ENCODE measurements around the gene KNSTRN. TPM values are rescaled to one million over a fixed set of nuclear protein-coding genes. Genes with fewer than 3 reads are reported as not detected.

KNSTRN gene
- total RNA-seq, 1 donor from 2014 or later = 25.6 TPM

- no peak for DNase-seq
These were observed 16.8 kb downstream of the KNSTRN start for GRCh38 chr15:40399370-40399769.

DNA sequence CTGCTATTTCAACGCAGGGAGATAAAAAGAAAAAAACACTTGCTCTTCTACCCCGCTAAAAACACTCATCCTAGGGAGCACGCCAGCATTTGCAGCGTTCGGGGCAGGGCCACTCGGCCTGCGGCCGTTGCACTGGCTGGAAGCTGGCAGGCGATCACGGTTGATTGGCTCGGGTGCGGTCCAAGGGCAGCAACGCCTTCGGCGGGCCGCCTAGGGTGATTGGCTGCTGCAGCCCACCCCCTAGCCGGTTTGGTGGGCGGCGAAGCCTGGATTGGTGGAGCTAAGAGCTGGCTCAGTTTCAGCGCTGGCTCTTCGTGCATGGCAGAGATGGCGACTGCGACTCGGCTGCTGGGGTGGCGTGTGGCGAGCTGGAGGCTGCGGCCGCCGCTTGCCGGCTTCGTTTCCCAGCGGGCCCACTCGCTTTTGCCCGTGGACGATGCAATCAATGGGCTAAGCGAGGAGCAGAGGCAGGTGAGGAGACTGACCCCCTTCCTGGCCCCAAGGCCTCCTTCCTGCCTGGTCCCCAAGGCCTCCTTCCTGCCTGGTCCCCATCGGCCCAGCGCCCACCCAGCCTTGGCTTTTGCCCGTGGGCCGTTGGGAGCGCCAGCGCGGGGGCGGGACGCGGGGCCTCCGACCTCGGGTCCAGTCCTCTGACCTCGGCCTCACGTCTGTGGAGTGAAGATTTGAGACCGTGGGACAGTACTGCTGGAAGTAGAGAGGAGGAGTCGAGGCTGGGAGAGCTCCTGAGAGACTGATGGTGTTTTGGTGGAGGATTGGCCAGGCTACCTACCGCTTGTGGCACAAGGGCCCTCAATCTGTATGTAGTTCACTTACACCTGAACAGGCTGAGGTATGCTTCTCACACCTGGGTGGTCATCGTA lies 23.2 kb downstream of the KNSTRN start, which contains the start of gene IVD:
Gene IVD, plus strand, starts transcription at position 295 of the 881 bp plus-strand sequence. Its CDS starts 33 bp downstream, at position 328.
- DNase-seq = peak; percentile 98

DNA sequence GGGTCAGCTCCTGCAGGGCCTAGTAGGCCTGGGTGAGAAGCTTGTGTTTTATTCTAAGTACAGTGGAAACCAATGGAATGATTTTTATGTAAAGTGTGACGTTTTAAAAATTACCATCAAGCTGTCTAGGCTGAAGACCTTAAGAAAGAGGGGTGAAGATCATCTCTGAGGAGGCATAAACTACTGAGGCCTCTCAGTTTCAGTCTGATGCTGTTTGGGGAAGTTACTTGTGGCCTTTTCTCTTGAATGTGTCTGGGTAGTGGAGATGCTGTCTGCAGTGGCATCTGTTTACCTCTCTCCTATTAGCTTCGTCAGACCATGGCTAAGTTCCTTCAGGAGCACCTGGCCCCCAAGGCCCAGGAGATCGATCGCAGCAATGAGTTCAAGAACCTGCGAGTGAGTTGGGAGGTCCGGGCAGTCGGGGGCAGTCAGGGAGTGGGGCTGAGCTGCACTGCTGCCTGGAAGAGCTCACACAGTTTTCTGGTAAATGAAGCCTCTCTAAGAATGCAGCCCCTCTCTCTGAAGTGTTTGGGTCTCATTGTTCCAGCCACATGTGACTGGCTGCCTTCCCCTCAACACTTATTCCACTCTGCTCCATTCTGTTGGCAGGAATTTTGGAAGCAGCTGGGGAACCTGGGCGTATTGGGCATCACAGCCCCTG lies 24.9 kb downstream of the KNSTRN start:
- DNase-seq = no peak

GRCh38 chr15:40409366-40409765 lies 26.8 kb downstream of the KNSTRN start:
- no peak for DNase-seq

DNA sequence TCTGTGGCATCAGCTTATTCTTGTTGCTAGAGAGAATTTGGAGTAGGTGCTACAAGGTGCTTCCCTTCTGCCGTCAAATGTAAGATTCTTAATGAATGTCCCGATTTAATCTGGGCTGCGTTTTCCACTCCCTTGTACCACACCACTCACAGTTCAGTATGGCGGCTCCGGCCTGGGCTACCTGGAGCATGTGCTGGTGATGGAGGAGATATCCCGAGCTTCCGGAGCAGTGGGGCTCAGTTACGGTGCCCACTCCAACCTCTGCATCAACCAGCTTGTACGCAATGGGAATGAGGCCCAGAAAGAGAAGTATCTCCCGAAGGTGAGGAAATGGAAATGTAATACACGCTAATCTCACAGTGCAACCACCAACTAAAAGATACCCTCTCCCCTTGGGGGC lies 28.0 kb downstream of the KNSTRN start:
- no peak for DNase-seq

- DNase-seq = no peak
These were observed 29.7 kb downstream of the KNSTRN start for GRCh38 chr15:40412095-40412759.

- DNase-seq = no peak
These were observed 30.5 kb downstream of the KNSTRN start for GRCh38 chr15:40413036-40413435.

DNA sequence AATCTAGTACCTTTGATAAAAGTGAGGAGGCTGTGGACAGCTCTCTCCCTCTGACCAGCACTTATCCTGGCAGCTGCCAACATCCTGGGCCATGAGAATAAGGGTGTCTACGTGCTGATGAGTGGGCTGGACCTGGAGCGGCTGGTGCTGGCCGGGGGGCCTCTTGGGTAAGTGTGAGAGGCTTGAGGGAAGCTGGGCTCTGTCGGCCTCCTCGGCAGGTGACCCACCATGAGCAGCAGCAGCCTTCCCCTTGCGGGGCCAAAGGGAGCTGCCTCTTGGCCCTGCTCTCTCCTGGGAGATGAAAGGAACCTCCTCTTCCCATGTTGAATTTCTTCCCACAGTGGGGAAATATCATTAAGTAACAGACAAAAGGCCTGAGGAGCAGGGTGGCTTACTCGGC lies 32.3 kb downstream of the KNSTRN start:
- no peak for DNase-seq

GRCh38 chr15:40415226-40415625 lies 32.7 kb downstream of the KNSTRN start:
- no peak for DNase-seq

DNA sequence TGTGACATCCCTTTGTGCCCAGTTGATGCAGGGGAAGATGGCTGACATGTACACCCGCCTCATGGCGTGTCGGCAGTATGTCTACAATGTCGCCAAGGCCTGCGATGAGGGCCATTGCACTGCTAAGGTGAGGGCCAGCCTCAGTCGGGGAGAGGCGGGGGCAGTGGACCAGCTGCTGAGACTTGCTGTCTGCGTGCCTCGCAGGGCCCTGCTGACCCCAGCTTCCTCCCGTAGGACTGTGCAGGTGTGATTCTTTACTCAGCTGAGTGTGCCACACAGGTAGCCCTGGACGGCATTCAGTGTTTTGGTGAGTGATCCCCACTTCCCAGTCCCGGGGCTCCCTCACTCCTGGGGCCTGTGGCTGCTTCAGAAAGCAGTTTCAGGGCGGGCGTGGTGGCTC lies 33.5 kb downstream of the KNSTRN start:
- DNase-seq = no peak

DNA sequence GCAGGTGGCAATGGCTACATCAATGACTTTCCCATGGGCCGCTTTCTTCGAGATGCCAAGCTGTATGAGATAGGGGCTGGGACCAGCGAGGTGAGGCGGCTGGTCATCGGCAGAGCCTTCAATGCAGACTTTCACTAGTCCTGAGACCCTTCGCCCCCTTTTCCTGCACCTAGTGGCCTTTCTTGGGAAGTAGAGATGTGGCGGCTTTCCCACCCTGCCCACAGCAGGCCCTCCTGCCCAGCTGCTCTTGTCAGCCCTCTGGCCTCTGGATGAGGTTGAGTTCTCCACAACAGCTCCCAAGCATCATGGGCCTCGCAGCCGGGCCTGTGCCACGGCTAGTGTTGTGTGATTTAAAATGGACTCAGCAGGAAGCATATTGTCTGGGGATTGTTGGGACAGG lies 35.6 kb downstream of the KNSTRN start:
- no peak for DNase-seq

DNA sequence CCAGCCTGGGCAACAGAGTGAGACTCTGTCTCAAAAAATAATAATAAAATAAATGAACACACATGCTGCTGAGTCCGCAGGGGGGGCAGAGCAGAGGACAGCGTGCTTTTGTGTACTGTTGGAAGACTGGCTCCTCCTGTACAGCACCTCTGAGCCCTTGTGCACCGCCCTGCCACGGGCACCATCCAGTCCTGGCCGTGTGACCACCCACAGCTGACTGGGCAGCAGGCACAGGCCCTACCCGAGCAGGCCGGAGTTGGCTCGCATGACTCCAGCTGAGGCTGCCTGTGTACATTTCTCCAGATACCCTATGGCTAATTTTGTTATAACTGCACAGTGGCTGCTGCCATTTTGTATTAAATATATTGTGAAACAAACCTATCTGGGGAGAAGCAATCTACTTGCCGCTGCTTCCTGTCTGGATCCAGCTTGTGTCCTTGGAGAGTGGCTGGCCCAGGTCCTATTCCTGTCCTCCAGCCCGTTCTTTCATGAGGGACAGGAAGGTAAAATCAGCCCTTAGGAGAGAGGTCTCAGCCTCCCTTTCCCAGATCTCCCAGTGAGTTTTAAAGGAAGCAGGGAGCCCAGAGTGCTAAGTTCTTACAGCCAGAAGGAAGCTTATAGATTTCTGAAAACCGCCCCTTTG lies 37.7 kb downstream of the KNSTRN start:
- no peak for DNase-seq

DNA sequence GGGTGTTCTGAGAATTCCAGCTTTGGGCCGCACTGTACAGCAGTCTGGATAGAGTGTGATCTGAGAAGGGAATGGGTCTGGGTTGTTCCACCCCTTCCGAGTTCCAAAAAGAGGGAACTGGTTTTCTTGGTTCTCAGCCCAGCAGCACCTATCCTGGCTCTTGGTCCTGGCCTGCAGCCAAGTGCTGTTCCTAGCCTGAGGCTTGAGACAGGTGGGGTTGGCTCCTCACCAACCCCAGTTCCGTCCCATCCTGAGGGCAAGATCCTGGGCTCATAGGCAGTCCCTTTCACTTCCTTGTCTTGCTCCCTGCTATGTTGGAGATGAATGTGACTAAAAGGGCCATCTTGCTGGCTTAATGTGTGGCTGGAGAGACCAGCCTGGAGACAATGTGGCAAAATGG lies 38.3 kb downstream of the KNSTRN start:
- DNase-seq = peak; percentile 15

GRCh38 chr15:40421246-40422157 lies 39.0 kb downstream of the KNSTRN start:
- DNase-seq = peak; percentile 86

GRCh38 chr15:40424483-40425115 lies 42.1 kb downstream of the KNSTRN start:
- DNase-seq = peak; percentile 90

GRCh38 chr15:40425681-40426080 lies 43.2 kb downstream of the KNSTRN start:
- DNase-seq = no peak

- DNase-seq = no peak
These were observed 44.7 kb downstream of the KNSTRN start for GRCh38 chr15:40427188-40427587.

- DNase-seq = no peak
These were observed 45.7 kb downstream of the KNSTRN start for GRCh38 chr15:40428185-40428584.

DNA sequence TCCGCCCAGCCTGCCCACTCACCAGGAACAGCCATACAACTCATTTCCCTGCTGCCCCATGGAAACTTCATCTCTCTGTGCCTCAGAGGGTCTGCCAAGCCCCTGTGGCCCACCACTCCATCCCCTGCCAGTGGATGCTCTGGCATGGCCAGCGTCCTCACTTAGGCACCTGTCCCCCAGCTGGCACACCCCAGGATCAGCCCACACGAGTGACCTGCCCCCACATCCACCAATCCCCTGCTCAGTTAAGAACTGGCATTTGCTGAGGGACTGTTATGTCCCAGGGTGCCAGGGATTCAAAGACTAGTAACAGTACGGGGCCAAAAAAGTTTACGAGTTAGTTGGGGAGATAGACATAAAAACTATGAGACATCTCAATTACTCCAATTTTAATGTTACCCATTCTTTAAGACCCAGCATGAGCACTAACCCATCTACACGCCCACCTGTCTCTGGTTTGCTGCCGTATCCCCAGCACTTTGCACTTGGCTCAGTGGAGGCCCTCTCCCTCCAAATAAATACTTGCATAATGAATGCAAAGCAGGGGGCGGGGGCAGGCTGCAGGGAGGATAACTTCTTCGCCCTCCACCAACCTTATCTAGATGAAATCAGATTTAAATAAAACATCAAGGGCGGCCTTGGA lies 46.7 kb downstream of the KNSTRN start:
- DNase-seq = no peak

DNA sequence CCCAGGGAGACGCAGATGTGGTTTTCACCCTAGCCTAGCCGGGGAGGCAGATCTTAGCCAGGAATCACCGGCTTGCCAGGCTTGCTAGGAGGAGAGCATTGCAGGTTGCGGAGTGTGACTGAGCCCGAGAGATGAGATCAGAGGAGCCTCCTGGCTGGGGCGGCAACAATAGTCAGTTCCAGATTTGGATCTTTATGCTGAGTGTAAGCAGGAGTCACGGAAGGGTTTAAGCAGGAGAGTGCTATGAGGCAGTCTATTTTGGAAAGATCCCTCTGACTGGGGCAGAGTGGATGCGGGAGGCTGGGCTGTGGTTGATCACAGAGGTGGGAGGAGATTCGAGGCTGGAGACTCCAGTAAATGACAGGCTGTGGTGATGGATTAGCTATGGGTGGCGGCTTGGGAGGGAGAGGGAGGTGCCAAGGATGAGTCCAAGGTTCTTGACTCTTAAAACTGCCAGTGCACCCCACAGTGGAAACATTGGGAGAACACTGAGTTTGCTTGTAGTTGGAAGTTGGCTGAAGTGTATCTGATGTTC lies 47.8 kb downstream of the KNSTRN start:
- peak; percentile 18 for DNase-seq

Data from tongue (tissue), 2 donors.